GM23338 (cell line): ENCODE results near the gene CNNM1.

Experiments
- CTCF ChIP-seq, 2 experiments: fragments of 200-600 bp in 1 of 2; sonication (generic) in 1 of 2; conservative IDR thresholded peaks; 2 replicates each; pipeline versions ENCODE4 v1.5.1 to v1.6.1; 2016 to 2017; ENCODE audit warnings: antibody characterized with exemption in 2 of 2, low read depth in 2 of 2, mild to moderate bottlenecking in 2 of 2, moderate library complexity in 1 of 2
- EZH2phosphoT487 ChIP-seq: fragments of 200-600 bp; sonication (generic); IDR thresholded peaks from one replicate; pipeline ENCODE4 v1.8.1; 2018; ENCODE audit warnings: antibody characterized with exemption; ENCODE audit not compliant: unreplicated experiment
- POLR2AphosphoS5 ChIP-seq: IDR thresholded peaks from 2 replicates; pipeline ENCODE4 v1.6.1; 2016; ENCODE audit warnings: antibody characterized with exemption, low read depth

GRCh38 chr10:99340650-99341049 is 11.5 kb downstream of the CNNM1 start:
- TF ChIP-seq CTCF (conservative IDR thresholded peaks at IDR 0.05; ENCODE audit: low read depth in 2 of 2) (no peak), POLR2AphosphoS5 (no peak), EZH2phosphoT487 (no peak)
